ENCODE results near the gene FBXL19.
A peak's percentile ranks its signal among the peaks of the same experiment; 100 is the strongest.
"Not testable (repeated sequence)": the region's sequence is repeated elsewhere in the genome, so short reads cannot be mapped to it uniquely, and the experiment has no call there.

Gene FBXL19

GRCh38 chr16:30922960-30923535, 324 bp upstream of the FBXL19 start:
- peak; percentile 98 for DNase-seq (ENCODE audit: low read depth)

- DNase-seq (ENCODE audit: low read depth) = no peak
Observed at GRCh38 chr16:30924076-30924912, 922 bp downstream of the FBXL19 start.

GRCh38 chr16:30924913-30925631, 1.7 kb downstream of the FBXL19 start:
- DNase-seq (ENCODE audit: low read depth) = no peak

- DNase-seq (ENCODE audit: low read depth) = no peak
Observed at GRCh38 chr16:30925632-30925987, 2.2 kb downstream of the FBXL19 start.

GRCh38 chr16:30925995-30926811, 2.8 kb downstream of the FBXL19 start:
- no peak for DNase-seq (ENCODE audit: low read depth)

- no peak for DNase-seq (ENCODE audit: low read depth)
Observed at GRCh38 chr16:30926937-30927788, 3.8 kb downstream of the FBXL19 start.

- DNase-seq (ENCODE audit: low read depth) = no peak
Observed at GRCh38 chr16:30927789-30928378, 4.5 kb downstream of the FBXL19 start.

- no peak for DNase-seq (ENCODE audit: low read depth)
Observed at GRCh38 chr16:30928390-30928789, 5.0 kb downstream of the FBXL19 start.

- no peak for DNase-seq (ENCODE audit: low read depth)
Observed at GRCh38 chr16:30929167-30929566, 5.8 kb downstream of the FBXL19 start.

- DNase-seq (ENCODE audit: low read depth) = no peak
Observed at GRCh38 chr16:30930160-30930571, 6.8 kb downstream of the FBXL19 start.

- DNase-seq (ENCODE audit: low read depth) = no peak
Observed at GRCh38 chr16:30931068-30931650, 7.8 kb downstream of the FBXL19 start.

GRCh38 chr16:30934827-30935557, 11.6 kb downstream of the FBXL19 start:
- DNase-seq (ENCODE audit: low read depth) = no peak

- DNase-seq (ENCODE audit: low read depth) = no peak
Observed at GRCh38 chr16:30937692-30938091, 14.3 kb downstream of the FBXL19 start.

GRCh38 chr16:30939571-30939970, 16.2 kb downstream of the FBXL19 start:
- not testable (repeated sequence) for DNase-seq (ENCODE audit: low read depth)

- DNase-seq (ENCODE audit: low read depth) = no peak
Observed at GRCh38 chr16:30941600-30942425, 18.4 kb downstream of the FBXL19 start.

GRCh38 chr16:30942426-30942806, 19.0 kb downstream of the FBXL19 start:
- DNase-seq (ENCODE audit: low read depth) = no peak

- DNase-seq (ENCODE audit: low read depth) = no peak
Observed at GRCh38 chr16:30944352-30944751, 21.0 kb downstream of the FBXL19 start.

- DNase-seq (ENCODE audit: low read depth) = no peak
Observed at GRCh38 chr16:30946671-30947540, 23.5 kb downstream of the FBXL19 start.
